Measurements from ENCODE around the gene SETSIP. TPM values are rescaled to one million over a fixed set of nuclear protein-coding genes. Genes with fewer than 3 reads are reported as not detected.
A peak's percentile ranks its signal among the peaks of the same experiment; 100 is the strongest.

Gene SETSIP
- total RNA-seq, 1 donor from 2014 or later = not detected

DNA sequence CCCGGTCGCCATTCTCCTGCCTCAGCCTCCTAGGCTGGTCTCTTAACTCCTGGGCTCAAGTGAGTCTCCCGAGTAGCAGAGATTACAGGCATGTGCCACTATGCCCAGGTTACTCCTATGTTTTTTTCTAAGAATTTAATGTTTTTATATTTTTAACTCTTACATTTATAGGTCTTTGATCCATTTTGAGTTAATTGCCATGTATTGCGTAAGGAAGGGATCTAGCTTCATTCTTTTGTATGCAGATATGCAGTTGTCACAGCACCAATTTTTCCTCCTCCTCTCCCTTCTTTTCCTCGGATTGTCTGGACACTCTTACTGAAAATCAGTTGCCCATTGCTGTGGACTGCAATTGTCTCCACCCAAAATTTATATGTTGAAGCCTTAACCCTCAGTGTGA is 16.4 kb upstream of the SETSIP start:
- peaks cover 3% of the 10 kb centered on the region for H3K9me3 Mint-ChIP-seq (ENCODE audit: unreplicated experiment)
- no peaks in the 10 kb centered on the region for H3K4me1 Mint-ChIP-seq (ENCODE audit: low read depth, unreplicated experiment)
- no peak overlapping the region for H3K27ac Mint-ChIP-seq (ENCODE audit: unreplicated experiment)
- peaks cover 2% of the 10 kb centered on the region for H3K36me3 Mint-ChIP-seq (ENCODE audit: unreplicated experiment)
- H3K4me3 Mint-ChIP-seq (ENCODE audit: unreplicated experiment) = no peak overlapping the region
- DNase-seq = no peak
- TF ChIP-seq, protein P1, sequence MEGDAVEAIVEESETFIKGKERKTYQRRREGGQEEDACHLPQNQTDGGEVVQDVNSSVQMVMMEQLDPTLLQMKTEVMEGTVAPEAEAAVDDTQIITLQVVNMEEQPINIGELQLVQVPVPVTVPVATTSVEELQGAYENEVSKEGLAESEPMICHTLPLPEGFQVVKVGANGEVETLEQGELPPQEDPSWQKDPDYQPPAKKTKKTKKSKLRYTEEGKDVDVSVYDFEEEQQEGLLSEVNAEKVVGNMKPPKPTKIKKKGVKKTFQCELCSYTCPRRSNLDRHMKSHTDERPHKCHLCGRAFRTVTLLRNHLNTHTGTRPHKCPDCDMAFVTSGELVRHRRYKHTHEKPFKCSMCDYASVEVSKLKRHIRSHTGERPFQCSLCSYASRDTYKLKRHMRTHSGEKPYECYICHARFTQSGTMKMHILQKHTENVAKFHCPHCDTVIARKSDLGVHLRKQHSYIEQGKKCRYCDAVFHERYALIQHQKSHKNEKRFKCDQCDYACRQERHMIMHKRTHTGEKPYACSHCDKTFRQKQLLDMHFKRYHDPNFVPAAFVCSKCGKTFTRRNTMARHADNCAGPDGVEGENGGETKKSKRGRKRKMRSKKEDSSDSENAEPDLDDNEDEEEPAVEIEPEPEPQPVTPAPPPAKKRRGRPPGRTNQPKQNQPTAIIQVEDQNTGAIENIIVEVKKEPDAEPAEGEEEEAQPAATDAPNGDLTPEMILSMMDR (IDR thresholded peaks at IDR 0.05; ENCODE audit: partially characterized antibody, unreplicated experiment) = no peak
- no peaks in the 10 kb centered on the region for H3K27me3 Mint-ChIP-seq (ENCODE audit: unreplicated experiment)

DNA sequence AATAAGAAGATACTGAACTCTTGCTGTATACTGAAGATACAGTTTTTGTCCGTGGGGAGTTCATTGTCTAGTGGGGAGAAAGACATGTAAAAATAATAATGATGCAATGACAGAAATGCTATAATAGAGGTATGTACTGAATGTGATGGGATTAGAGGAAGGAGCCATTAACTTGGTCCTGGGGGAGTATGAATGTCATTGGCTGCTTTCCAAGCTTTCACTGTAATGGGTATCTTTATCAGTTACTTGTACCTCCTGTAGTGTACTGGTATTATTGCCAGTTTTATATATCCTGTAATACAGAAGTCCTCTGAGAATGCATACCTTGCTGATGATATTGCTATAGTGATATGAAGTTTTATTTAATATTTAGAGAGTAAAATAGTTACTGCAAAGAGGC is 12.3 kb upstream of the SETSIP start:
- TF ChIP-seq, protein P1 (IDR thresholded peaks at IDR 0.05; ENCODE audit: partially characterized antibody, unreplicated experiment) = no peak
- DNase-seq = no peak
- Mint-ChIP-seq H3K36me3 (ENCODE audit: unreplicated experiment) (peaks cover 26% of the 10 kb centered on the region), H3K4me3 (ENCODE audit: unreplicated experiment) (no peak overlapping the region), H3K27ac (ENCODE audit: unreplicated experiment) (no peak overlapping the region), H3K9me3 (ENCODE audit: unreplicated experiment) (peaks cover 12% of the 10 kb centered on the region), H3K27me3 (ENCODE audit: unreplicated experiment) (peaks cover 2% of the 10 kb centered on the region), H3K4me1 (ENCODE audit: low read depth, unreplicated experiment) (no peaks in the 10 kb centered on the region)

DNA sequence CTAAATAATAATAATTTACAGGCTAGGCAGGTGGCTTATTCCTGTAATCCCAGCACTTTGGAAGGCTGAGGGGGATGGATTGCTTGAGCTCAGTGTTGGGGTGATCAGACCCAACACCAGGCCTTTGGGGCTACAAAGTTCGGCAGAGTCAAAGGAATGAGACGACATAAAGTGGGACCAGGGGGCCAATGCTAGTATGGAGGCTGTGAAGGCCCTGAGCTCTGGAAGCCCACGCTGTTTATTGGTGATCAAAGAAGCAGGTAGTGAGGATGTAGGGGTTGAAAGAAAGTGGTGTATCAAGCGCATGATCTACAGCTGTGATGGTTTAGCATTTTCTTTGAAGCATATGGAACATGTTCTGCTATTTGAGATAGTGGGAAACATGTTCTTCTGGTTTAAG is 10.5 kb upstream of the SETSIP start:
- Mint-ChIP-seq H3K4me3 (ENCODE audit: unreplicated experiment) (no peak overlapping the region), H3K27ac (ENCODE audit: unreplicated experiment) (no peak overlapping the region), H3K36me3 (ENCODE audit: unreplicated experiment) (peaks cover 26% of the 10 kb centered on the region), H3K9me3 (ENCODE audit: unreplicated experiment) (peaks cover 12% of the 10 kb centered on the region), H3K4me1 (ENCODE audit: low read depth, unreplicated experiment) (no peaks in the 10 kb centered on the region), H3K27me3 (ENCODE audit: unreplicated experiment) (peaks cover 2% of the 10 kb centered on the region)
- TF ChIP-seq, protein P1 (IDR thresholded peaks at IDR 0.05; ENCODE audit: partially characterized antibody, unreplicated experiment) = no peak
- DNase-seq = no peak

DNA sequence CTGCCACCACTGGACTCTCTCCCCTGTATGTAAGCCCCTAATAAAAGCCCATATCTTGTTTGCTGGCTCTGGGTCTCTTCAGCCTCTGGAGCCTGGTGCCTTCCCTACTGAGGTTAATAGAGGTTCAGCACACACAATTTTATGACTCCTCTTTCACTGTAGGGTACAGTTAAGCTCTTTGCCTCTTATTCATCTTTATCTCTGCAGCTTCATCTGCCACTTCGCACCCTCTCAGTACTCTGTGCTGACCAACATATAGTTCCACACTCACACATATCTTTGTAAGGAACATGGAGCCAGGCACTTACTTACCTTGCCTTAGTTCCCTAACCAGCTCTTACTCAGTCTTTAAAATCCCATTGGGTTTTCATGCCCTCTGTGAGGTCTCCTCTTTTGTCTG is 9.4 kb upstream of the SETSIP start:
- no peaks in the 10 kb centered on the region for H3K4me1 Mint-ChIP-seq (ENCODE audit: low read depth, unreplicated experiment)
- H3K27ac Mint-ChIP-seq (ENCODE audit: unreplicated experiment) = no peak overlapping the region
- no peak for DNase-seq
- TF ChIP-seq, protein P1 (IDR thresholded peaks at IDR 0.05; ENCODE audit: partially characterized antibody, unreplicated experiment) = no peak
- H3K9me3 Mint-ChIP-seq (ENCODE audit: unreplicated experiment) = peaks cover 12% of the 10 kb centered on the region
- peaks cover 26% of the 10 kb centered on the region for H3K36me3 Mint-ChIP-seq (ENCODE audit: unreplicated experiment)
- H3K4me3 Mint-ChIP-seq (ENCODE audit: unreplicated experiment) = no peak overlapping the region
- peaks cover 2% of the 10 kb centered on the region for H3K27me3 Mint-ChIP-seq (ENCODE audit: unreplicated experiment)

DNA sequence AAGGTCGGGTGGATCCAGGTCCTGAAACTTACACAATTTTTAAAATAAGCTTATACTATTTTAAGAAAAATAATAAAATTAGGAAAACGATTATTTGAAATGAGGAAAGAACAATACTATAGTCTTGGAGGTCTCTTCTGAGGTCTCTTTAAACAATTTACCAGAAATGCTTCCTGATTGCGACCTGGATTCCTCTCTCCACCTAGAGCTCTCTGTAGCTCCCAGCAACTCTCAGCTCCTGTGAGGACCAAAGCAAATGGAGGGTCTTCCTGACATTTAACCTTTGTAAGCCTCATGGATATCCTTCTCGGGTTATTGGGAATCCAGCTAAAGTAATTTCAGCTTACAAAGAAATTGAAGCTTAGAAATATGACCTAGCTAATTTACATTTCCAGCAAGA is 5.8 kb upstream of the SETSIP start:
- H3K27ac Mint-ChIP-seq (ENCODE audit: unreplicated experiment) = no peak overlapping the region
- H3K4me1 Mint-ChIP-seq (ENCODE audit: low read depth, unreplicated experiment) = no peaks in the 10 kb centered on the region
- H3K36me3 Mint-ChIP-seq (ENCODE audit: unreplicated experiment) = peaks cover 17% of the 10 kb centered on the region
- H3K27me3 Mint-ChIP-seq (ENCODE audit: unreplicated experiment) = peaks cover 2% of the 10 kb centered on the region
- DNase-seq = no peak
- H3K4me3 Mint-ChIP-seq (ENCODE audit: unreplicated experiment) = peak overlapping the region; percentile 91
- H3K9me3 Mint-ChIP-seq (ENCODE audit: unreplicated experiment) = peaks cover 7% of the 10 kb centered on the region
- TF ChIP-seq, protein P1 (IDR thresholded peaks at IDR 0.05; ENCODE audit: partially characterized antibody, unreplicated experiment) = no peak
